Measurements from ENCODE around the gene ZNF548. TPM values are rescaled to one million over a fixed set of nuclear protein-coding genes. Genes with fewer than 3 reads are reported as not detected.
A peak's percentile ranks its signal among the peaks of the same experiment; 100 is the strongest.

The ZNF548 gene
- total and polyA plus RNA-seq, 12 donors = 5.3 to 18.8 (median 13.8) TPM

DNA sequence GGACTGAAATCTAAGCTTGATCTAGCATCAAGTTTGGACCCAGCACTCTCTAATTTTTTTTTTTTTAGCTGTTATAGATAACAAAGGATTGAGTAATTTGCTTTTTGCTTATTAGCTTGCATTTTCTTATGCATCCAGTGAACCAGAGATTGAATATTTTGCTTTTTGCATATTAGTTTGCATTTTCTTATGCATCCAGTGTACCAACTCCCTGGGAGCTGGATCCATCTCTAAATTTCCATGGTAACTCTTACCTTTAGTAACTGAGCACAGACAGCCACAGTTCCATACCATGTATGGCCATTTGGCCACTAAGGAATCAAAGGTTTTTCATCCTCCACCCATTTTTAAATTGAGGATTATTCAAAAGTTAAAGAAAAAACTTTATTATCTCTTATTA is 8.7 kb upstream of the ZNF548 start:
- no peak overlapping the region for H3K4me3 ChIP-seq
- peaks cover 0 to 69% (median 20%) of the 10 kb centered on the region in 11 donors for H3K9me3 ChIP-seq
- no peak for ATAC-seq

GRCh38 chr19:57382806-57383488 is 6.7 kb upstream of the ZNF548 start:
- no peak overlapping the region for H3K27ac ChIP-seq
- ATAC-seq = no peak
- DNase-seq = no peak
- intact Hi-C loops (cut with DNase I) = no loop called here
- no peak for TF ChIP-seq CTCF (IDR thresholded peaks at IDR 0.05)
- H3K27me3 ChIP-seq = no peaks in the 10 kb centered on the region
- H3K36me3 ChIP-seq = peaks cover 0 to 15% (median 6%) of the 10 kb centered on the region in 9 donors
- H3K9me3 ChIP-seq = peaks cover 0 to 49% (median 5%) of the 10 kb centered on the region in 11 donors
- no peaks in the 10 kb centered on the region for H3K4me1 ChIP-seq
- 83 to 86% methylated on average over 7 of the region's 7 CpGs for WGBS, 2 donors
- H3K4me3 ChIP-seq = no peak overlapping the region

More for the DNA sequence above, 8.7 kb upstream of the ZNF548 start:
- no peak for DNase-seq
- Histone ChIP-seq H3K36me3 (peaks cover 4 to 35% (median 25%) of the 10 kb centered on the region in 9 donors), H3K27me3 (no peaks in the 10 kb centered on the region), H3K27ac (no peak overlapping the region), H3K4me1 (no peaks in the 10 kb centered on the region)
- TF ChIP-seq CTCF (IDR thresholded peaks at IDR 0.05) = no peak
- intact Hi-C loops (cut with DNase I) = no loop called here

DNA sequence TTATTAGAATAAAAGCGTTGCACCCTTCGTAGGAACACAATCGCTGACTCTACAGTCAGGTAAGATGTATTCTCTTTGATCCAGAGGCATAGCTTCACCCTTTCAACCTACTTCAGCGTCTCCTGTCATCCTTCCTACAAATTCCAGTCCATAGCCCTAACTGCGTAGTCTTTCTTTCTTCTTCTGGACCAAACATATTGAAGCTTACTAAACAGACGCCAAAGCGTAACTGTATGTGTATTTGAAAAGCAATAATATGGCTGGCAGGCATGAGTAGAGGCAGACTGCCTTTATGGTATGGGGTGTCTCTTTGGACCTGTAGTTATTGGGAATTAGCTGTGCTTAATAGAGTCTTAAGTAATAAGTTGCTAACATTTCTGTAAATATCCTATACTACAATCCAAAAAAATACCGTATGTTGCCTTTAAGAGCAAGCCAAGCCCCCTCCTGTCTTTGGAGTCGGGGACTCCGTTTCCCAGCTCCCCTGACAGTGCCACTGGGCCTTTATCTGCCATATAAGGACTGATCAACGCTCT is 392 bp upstream of the ZNF548 start:
- H3K27me3 ChIP-seq = no peaks in the 10 kb centered on the region
- ATAC-seq = peak in 2 of 8 donors; percentile 1 to 3
- H3K4me1 ChIP-seq = peaks cover 0 to 34% (median 22%) of the 10 kb centered on the region in 9 donors
- TF ChIP-seq CTCF (IDR thresholded peaks at IDR 0.05) = no peak
- H3K9me3 ChIP-seq = peaks cover 0 to 20% (median 0%) of the 10 kb centered on the region in 11 donors
- DNase-seq = no peak
- peak overlapping the region in 9 of 10 donors; percentile 80 to 99 (median 94) for H3K4me3 ChIP-seq
- intact Hi-C loops (cut with DNase I) = loop anchor here in 4 of 10 donors (1.0 to 2.0 kb wide), 2 partner anchors 26 kb away; partner anchors contain the start of genes TRAPPC2B (in 4 of the 4) and ZNF547 (in 4 of the 4)
- peak overlapping the region; percentile 57 to 99 (median 94) for H3K27ac ChIP-seq
- WGBS, 2 donors = 49 to 54% methylated on average over 11 of the region's 11 CpGs
- H3K36me3 ChIP-seq = peaks cover 0 to 13% (median 5%) of the 10 kb centered on the region in 9 donors

- Histone ChIP-seq H3K27me3 (no peaks in the 10 kb centered on the region), H3K4me3 (no peak overlapping the region), H3K36me3 (peaks cover 0 to 73% (median 43%) of the 10 kb centered on the region in 9 donors), H3K27ac (no peak overlapping the region), H3K4me1 (peaks cover 0 to 21% (median 10%) of the 10 kb centered on the region in 9 donors), H3K9me3 (peaks cover 0 to 75% (median 20%) of the 10 kb centered on the region in 11 donors)
- DNase-seq = no peak
- no peak for TF ChIP-seq CTCF (IDR thresholded peaks at IDR 0.05)
- peak in 4 of 8 donors; percentile 11 to 72 (median 28) for ATAC-seq
- intact Hi-C loops (cut with DNase I) = no loop called here
- WGBS, 2 donors = 81 to 83% methylated on average over 5 of the region's 5 CpGs
These were observed 6.1 kb downstream of the ZNF548 start for GRCh38 chr19:57395710-57396109.

Measured in heart right ventricle (tissue), 16 donors.